Transverse colon (tissue), 4 donors: ENCODE results near the gene NISCH. TPM values are rescaled to one million over a fixed set of nuclear protein-coding genes. Genes with fewer than 3 reads are reported as not detected.

Experiments used
- DNase-seq: peaks from one replicate; pipeline ENCODE4 v3.0.0-alpha.2; 2019
- H3K27ac ChIP-seq, 4 donors: fragments of 200-600 bp; sonication (generic); 2 replicates each; pipeline ENCODE4 v1.5.1; 2016 to 2018; ENCODE audit warnings: inconsistent platforms in 4 of 4
- H3K27me3 ChIP-seq: fragments of 200-600 bp; sonication (generic); 2 replicates; pipeline ENCODE4 v1.5.1; 2017; ENCODE audit warnings: inconsistent platforms
- H3K36me3 ChIP-seq, 4 donors: fragments of 200-600 bp; sonication (generic); 2 replicates each; pipeline ENCODE4 v1.5.1; 2017 to 2019; ENCODE audit warnings: inconsistent platforms in 4 of 4
- H3K4me1 ChIP-seq, 4 donors: fragments of 200-600 bp; sonication (generic); 2 replicates each; pipeline ENCODE4 v1.5.1; 2017 to 2020; ENCODE audit warnings: inconsistent platforms in 4 of 4
- H3K4me3 ChIP-seq, 4 donors: fragments of 200-600 bp; sonication (generic); 1 replicate in 1 of 4; 2 replicates in 3 of 4; pipeline versions ENCODE4 v1.5.1 to v1.6.1; 2017 to 2019; ENCODE audit warnings: inconsistent platforms in 4 of 4
- H3K9me3 ChIP-seq, 2 donors: fragments of 200-600 bp; sonication (generic); 2 replicates each; pipeline ENCODE4 v1.5.1; 2017 to 2019; ENCODE audit warnings: inconsistent platforms in 2 of 2
- EP300 ChIP-seq: sonication (generic); formaldehyde crosslinking; IDR thresholded peaks from one replicate; pipeline ENCODE4 v1.6.1; 2017; ENCODE audit warnings: antibody characterized with exemption, low read depth
- POLR2A ChIP-seq: fragments of 450-650 bp; IDR thresholded peaks from one replicate; pipeline ENCODE4 v1.6.1; 2016; ENCODE audit warnings: antibody characterized with exemption, mild to moderate bottlenecking, moderate library complexity
- POLR2AphosphoS5 ChIP-seq, 3 donors: sonication (generic); formaldehyde crosslinking; IDR thresholded peaks; one replicate each; pipeline ENCODE4 v1.6.1; 2016; ENCODE audit warnings: antibody characterized with exemption in 3 of 3
- WGBS, 2 donors: methylation state at CpG; one replicate each; pipeline ENCODE4 v1.1.5; 2018; ENCODE audit warnings: low coverage in 1 of 2; 5-methylcytosine and 5-hydroxymethylcytosine counted together
- in situ Hi-C, 4 donors: fragments of 200-750 bp; cut with MboI; loops; one replicate each; pipeline versions ENCODE4 v1.15.0 to v1.15.1; 2017; ENCODE audit warnings: low sequenced_read_pairs in 3 of 4, low pct_ligation_motif_present in 1 of 4, low pct_unique_long_range_greater_than_20kb in 1 of 4
- intact Hi-C: fragments of 100-400 bp; cut with DNase I; formaldehyde crosslinking; loops from one replicate; pipeline ENCODE4 v1.15.1; 2023; ENCODE audit warnings: low total_unique reads
- total RNA-seq, 4 donors: library from RNA; depleted of rRNA; stranded (reverse); fragments of >200 nt; gene quantifications; one replicate each; pipeline ENCODE4 v1.1.0, GENCODE V29; 2016
- TF ChIP-seq, protein P1 (sequence below), 5 experiments: fragments of 200-600 bp in 3 of 5; fragments of 450-650 bp in 2 of 5; sonication (generic) in 3 of 5; IDR thresholded peaks; 1 replicate in 2 of 5; 2 replicates in 3 of 5; pipeline ENCODE4 v1.5.1; 2016 to 2017; ENCODE audit warnings: antibody characterized with exemption in 5 of 5, inconsistent platforms in 3 of 5, mild to moderate bottlenecking in 2 of 5, moderate library complexity in 1 of 5

NISCH gene
- total RNA-seq, 4 donors from 2014 or later: 72.0 to 137 (median 98.6) TPM

GRCh38 chr3:52507359-52507758 lies 52.0 kb downstream of the NISCH start:
- WGBS, 2 donors: 64% methylated on average over 5 of the region's 5 CpGs; no CpG with 5 or more reads in 1 of the 2 donors
- intact Hi-C loops: no loop called here
- TF ChIP-seq, protein P1, sequence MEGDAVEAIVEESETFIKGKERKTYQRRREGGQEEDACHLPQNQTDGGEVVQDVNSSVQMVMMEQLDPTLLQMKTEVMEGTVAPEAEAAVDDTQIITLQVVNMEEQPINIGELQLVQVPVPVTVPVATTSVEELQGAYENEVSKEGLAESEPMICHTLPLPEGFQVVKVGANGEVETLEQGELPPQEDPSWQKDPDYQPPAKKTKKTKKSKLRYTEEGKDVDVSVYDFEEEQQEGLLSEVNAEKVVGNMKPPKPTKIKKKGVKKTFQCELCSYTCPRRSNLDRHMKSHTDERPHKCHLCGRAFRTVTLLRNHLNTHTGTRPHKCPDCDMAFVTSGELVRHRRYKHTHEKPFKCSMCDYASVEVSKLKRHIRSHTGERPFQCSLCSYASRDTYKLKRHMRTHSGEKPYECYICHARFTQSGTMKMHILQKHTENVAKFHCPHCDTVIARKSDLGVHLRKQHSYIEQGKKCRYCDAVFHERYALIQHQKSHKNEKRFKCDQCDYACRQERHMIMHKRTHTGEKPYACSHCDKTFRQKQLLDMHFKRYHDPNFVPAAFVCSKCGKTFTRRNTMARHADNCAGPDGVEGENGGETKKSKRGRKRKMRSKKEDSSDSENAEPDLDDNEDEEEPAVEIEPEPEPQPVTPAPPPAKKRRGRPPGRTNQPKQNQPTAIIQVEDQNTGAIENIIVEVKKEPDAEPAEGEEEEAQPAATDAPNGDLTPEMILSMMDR (IDR thresholded peaks at IDR 0.05): no peak
- TF ChIP-seq EP300 (no peak), POLR2AphosphoS5 (IDR thresholded peaks at IDR 0.05) (no peak), POLR2A (no peak)

GRCh38 chr3:52509753-52510328 lies 54.4 kb downstream of the NISCH start:
- Histone ChIP-seq H3K4me1 (no peaks in the 10 kb centered on the region), H3K27me3 (no peaks in the 10 kb centered on the region), H3K36me3 (no peaks in the 10 kb centered on the region), H3K4me3 (no peak overlapping the region), H3K9me3 (no peaks in the 10 kb centered on the region), H3K27ac (no peak overlapping the region)
- 75% methylated on average over 11 of the region's 12 CpGs; no CpG with 5 or more reads in 1 of the 2 donors for WGBS, 2 donors
- no peak for DNase-seq
- in situ Hi-C loops: no loop called here
- no peak for TF ChIP-seq POLR2AphosphoS5 (IDR thresholded peaks at IDR 0.05)
- TF ChIP-seq POLR2A: no peak
- no peak for TF ChIP-seq EP300
- TF ChIP-seq, protein P1 (IDR thresholded peaks at IDR 0.05): no peak
- intact Hi-C loops: no loop called here

More at GRCh38 chr3:52507359-52507758, 52.0 kb downstream of the NISCH start:
- Histone ChIP-seq H3K27me3 (no peaks in the 10 kb centered on the region), H3K4me3 (no peak overlapping the region), H3K27ac (no peak overlapping the region), H3K9me3 (no peaks in the 10 kb centered on the region), H3K4me1 (no peaks in the 10 kb centered on the region), H3K36me3 (no peaks in the 10 kb centered on the region)
- no peak for DNase-seq
- in situ Hi-C loops: no loop called here

- DNase-seq: no peak
- H3K27me3 ChIP-seq: no peaks in the 10 kb centered on the region
- no peak overlapping the region for H3K27ac ChIP-seq
- H3K36me3 ChIP-seq: no peaks in the 10 kb centered on the region
- in situ Hi-C loops (no loop called here), intact Hi-C loops (no loop called here)
- TF ChIP-seq EP300 (no peak), POLR2A (no peak), POLR2AphosphoS5 (IDR thresholded peaks at IDR 0.05) (no peak)
- TF ChIP-seq, protein P1 (IDR thresholded peaks at IDR 0.05): no peak
- WGBS, 2 donors: 81% methylated on average over 7 of the region's 7 CpGs; no CpG with 5 or more reads in 1 of the 2 donors
- no peaks in the 10 kb centered on the region for H3K4me1 ChIP-seq
- H3K9me3 ChIP-seq: no peaks in the 10 kb centered on the region
- H3K4me3 ChIP-seq: no peak overlapping the region
Measured at GRCh38 chr3:52511509-52511908, 56.1 kb downstream of the NISCH start.

- TF ChIP-seq POLR2AphosphoS5 (IDR thresholded peaks at IDR 0.05) (no peak), EP300 (no peak), POLR2A (no peak)
- TF ChIP-seq, protein P1 (IDR thresholded peaks at IDR 0.05): no peak
- DNase-seq: no peak
- WGBS, 2 donors: 55% methylated on average over 4 of the region's 8 CpGs; no CpG with 5 or more reads in 1 of the 2 donors
- Histone ChIP-seq H3K4me3 (no peak overlapping the region), H3K27ac (no peak overlapping the region), H3K9me3 (no peaks in the 10 kb centered on the region), H3K36me3 (no peaks in the 10 kb centered on the region), H3K27me3 (no peaks in the 10 kb centered on the region), H3K4me1 (no peaks in the 10 kb centered on the region)
- in situ Hi-C loops (no loop called here), intact Hi-C loops (no loop called here)
Measured at GRCh38 chr3:52512105-52512504, 56.7 kb downstream of the NISCH start.
